CD4-positive, CD25-positive, alpha-beta regulatory T cell (primary cell): ENCODE measurements around the gene ZDHHC24. TPM values are rescaled to one million over a fixed set of nuclear protein-coding genes. Genes with fewer than 3 reads are reported as not detected.
"Not testable (repeated sequence)": the region's sequence is repeated elsewhere in the genome, so short reads cannot be mapped to it uniquely, and the experiment has no call there.

Experiments used
- ATAC-seq, 2 donors: fragments of 150-1000 bp; cut with Tn5 transposase; one replicate each; pipeline ENCODE4 v1.10.0; 2021; ENCODE audit warnings: low read depth in 2 of 2, moderate number of reproducible peaks in 2 of 2, moderate library complexity in 1 of 2
- DNase-seq, 3 donors: peaks; one replicate each; pipeline versions ENCODE4 v3.0.0 to v3.0.0-alpha.2; 2012 to 2022; ENCODE audit warnings: mixed read lengths in 1 of 3
- H3K27ac ChIP-seq: one replicate; pipeline ENCODE4 v1.7.0; 2013; ENCODE audit warnings: mild to moderate bottlenecking, low read length; ENCODE audit not compliant: insufficient read depth, poor library complexity, severe bottlenecking
- H3K27me3 ChIP-seq: one replicate; pipeline ENCODE4 v1.7.0; 2013; ENCODE audit warnings: low read length; ENCODE audit not compliant: control insufficient read depth, insufficient read depth
- H3K36me3 ChIP-seq: one replicate; pipeline ENCODE4 v1.7.0; 2013; ENCODE audit warnings: mild to moderate bottlenecking, low read length, moderate library complexity; ENCODE audit not compliant: control insufficient read depth, insufficient read depth
- H3K4me1 ChIP-seq: 2 replicates; pipeline ENCODE4 v1.7.0; 2013; ENCODE audit warnings: mild to moderate bottlenecking, low read length; ENCODE audit not compliant: insufficient read depth, control insufficient read depth, poor library complexity, severe bottlenecking
- H3K4me3 ChIP-seq: one replicate; pipeline ENCODE4 v1.7.0; 2013; ENCODE audit warnings: low read depth, mild to moderate bottlenecking, low read length, moderate library complexity
- H3K9me3 ChIP-seq, 2 experiments: 1 replicate in 1 of 2; 2 replicates in 1 of 2; pipeline ENCODE4 v1.7.0; 2013; ENCODE audit warnings: low read length in 2 of 2, mild to moderate bottlenecking in 1 of 2, moderate library complexity in 1 of 2; ENCODE audit not compliant: control insufficient read depth in 2 of 2
- H3K27ac Mint-ChIP-seq, 3 donors: one replicate each; pipeline ENCODE4 v1.8.0; 2020 to 2022; ENCODE audit warnings: mild to moderate bottlenecking in 3 of 3, mixed read lengths in 3 of 3, moderate library complexity in 2 of 3
- H3K27me3 Mint-ChIP-seq: one replicate; pipeline ENCODE4 v1.8.0; 2022; ENCODE audit warnings: mild to moderate bottlenecking, mixed read lengths
- H3K36me3 Mint-ChIP-seq: one replicate; pipeline ENCODE4 v1.8.0; 2020; ENCODE audit warnings: mixed read lengths
- H3K4me1 Mint-ChIP-seq, 4 donors: one replicate each; pipeline ENCODE4 v1.8.0; 2020 to 2022; ENCODE audit warnings: mixed read lengths in 4 of 4, mild to moderate bottlenecking in 1 of 4
- H3K4me3 Mint-ChIP-seq, 4 donors: one replicate each; pipeline ENCODE4 v1.8.0; 2020 to 2022; ENCODE audit warnings: mild to moderate bottlenecking in 4 of 4, mixed read lengths in 4 of 4, moderate library complexity in 3 of 4
- H3K9me3 Mint-ChIP-seq, 7 donors: one replicate each; pipeline ENCODE4 v1.8.0; 2020 to 2022; ENCODE audit warnings: mixed read lengths in 7 of 7, mild to moderate bottlenecking in 3 of 7, moderate library complexity in 2 of 7
- polyA plus RNA-seq, 4 donors: library from polyadenylated mRNA; unstranded; fragments of 300-500 nt; fragmentation: Illumina TruSeq; gene quantifications; one replicate each; pipeline ENCODE4 v1.2.3, GENCODE V29; 2021
- total RNA-seq: library from RNA; stranded (reverse); gene quantifications from one replicate; pipeline ENCODE4 v1.2.3, GENCODE V29; 2022

The ZDHHC24 gene
- total and polyA plus RNA-seq, 5 donors from 2014 or later = 14.1 to 20.6 (median 15.3) TPM

- not testable (repeated sequence) for H3K27me3 ChIP-seq, H3K27me3 Mint-ChIP-seq, H3K4me3 ChIP-seq, H3K9me3 ChIP-seq, DNase-seq, H3K9me3 Mint-ChIP-seq, H3K4me3 Mint-ChIP-seq, H3K36me3 Mint-ChIP-seq, H3K27ac Mint-ChIP-seq, ATAC-seq, H3K27ac ChIP-seq, H3K36me3 ChIP-seq
- peaks cover 0 to 21% (median 9%) of the 10 kb centered on the region in 4 donors for H3K4me1 Mint-ChIP-seq
- H3K4me1 ChIP-seq = peaks cover 11% of the 10 kb centered on the region
Observed at GRCh38 chr11:66589315-66589714, 43.5 kb upstream of the ZDHHC24 start.

DNA sequence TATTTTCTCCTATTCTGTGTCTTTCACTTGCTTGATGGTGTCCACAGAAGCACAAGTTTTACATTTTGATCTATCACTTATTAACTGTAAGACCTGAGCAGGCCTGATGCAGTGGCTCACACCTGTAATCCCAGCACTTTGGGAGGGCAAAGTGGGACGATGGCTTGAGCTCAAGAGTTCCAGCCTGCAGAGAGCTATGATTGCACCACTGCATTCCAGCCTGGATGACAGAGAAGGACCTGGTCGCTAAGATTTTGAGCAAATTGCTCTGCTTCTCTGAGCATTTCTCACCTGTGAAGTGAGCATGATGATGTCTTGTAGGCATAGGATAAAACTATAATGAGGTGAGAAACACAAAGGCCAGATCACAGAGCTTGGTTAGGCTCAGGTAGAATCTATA, 40.3 kb upstream of the ZDHHC24 start:
- H3K27ac Mint-ChIP-seq = no peak overlapping the region
- Histone ChIP-seq H3K9me3 (peaks cover 0 to 10% of the 10 kb centered on the region in 2 experiments), H3K36me3 (no peaks in the 10 kb centered on the region), H3K4me1 (no peaks in the 10 kb centered on the region), H3K27me3 (no peaks in the 10 kb centered on the region), H3K4me3 (no peak overlapping the region), H3K27ac (no peak overlapping the region)
- no peak overlapping the region for H3K4me3 Mint-ChIP-seq
- peaks cover 4% of the 10 kb centered on the region for H3K27me3 Mint-ChIP-seq
- no peaks in the 10 kb centered on the region for H3K36me3 Mint-ChIP-seq
- DNase-seq = no peak
- no peaks in the 10 kb centered on the region for H3K4me1 Mint-ChIP-seq
- peaks cover 0 to 8% (median 0%) of the 10 kb centered on the region in 7 donors for H3K9me3 Mint-ChIP-seq
- ATAC-seq = no peak

DNA sequence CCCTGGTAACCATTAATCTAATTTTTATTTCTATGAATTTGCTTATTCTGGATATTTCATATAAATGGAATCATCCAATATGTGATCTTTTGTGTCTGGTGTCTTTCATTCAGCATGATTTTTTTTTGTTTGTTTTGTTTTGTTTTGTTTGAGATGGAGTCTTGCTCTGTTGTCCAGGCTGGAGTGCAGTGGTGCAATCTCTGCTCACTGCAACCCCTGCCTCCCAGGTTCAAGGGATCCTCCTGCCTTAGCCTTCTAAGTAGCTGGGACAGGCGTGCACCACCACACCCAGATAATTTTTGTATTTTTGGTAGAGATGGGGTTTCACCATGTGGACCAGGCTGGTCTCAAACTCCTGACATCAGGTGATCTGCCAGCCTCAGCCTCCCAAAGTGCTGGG, 39.6 kb upstream of the ZDHHC24 start:
- H3K27ac Mint-ChIP-seq, H3K4me1 Mint-ChIP-seq, H3K27me3 Mint-ChIP-seq: not testable (repeated sequence)

DNA sequence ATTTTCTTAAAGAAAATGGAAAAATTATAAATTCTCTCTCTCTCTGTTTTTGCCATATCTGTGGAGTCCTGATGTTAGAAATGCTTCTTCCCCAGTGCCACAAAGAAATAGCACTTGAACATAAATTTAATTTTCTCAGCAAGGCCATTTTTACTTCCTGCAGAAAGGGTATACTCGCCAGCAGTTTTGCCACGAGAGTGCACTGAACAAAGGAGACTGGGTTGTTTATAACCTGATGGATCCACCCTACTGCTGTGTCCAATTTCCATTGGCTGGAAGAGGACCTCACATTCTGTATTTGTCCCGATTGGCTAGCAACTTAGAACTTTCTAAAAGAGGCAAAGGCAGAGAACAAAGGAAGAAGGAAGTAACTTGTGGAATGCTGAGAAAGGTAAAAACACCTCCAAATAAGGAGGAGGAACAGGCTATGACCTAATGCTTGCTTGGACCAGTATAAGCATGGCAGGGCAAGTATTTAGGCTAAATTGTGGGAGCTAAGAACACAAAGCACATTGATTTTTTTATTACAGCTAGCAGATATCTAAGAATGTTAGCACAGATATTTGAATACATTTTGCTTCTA, 36.8 kb upstream of the ZDHHC24 start:
- H3K36me3 Mint-ChIP-seq, DNase-seq, H3K4me3 ChIP-seq, H3K4me1 ChIP-seq, H3K9me3 ChIP-seq, H3K4me3 Mint-ChIP-seq, H3K36me3 ChIP-seq, H3K9me3 Mint-ChIP-seq, ATAC-seq, H3K27ac Mint-ChIP-seq, H3K27ac ChIP-seq, H3K4me1 Mint-ChIP-seq, H3K27me3 ChIP-seq: not testable (repeated sequence)
- peaks cover 17% of the 10 kb centered on the region for H3K27me3 Mint-ChIP-seq

More for the DNA sequence above, 39.6 kb upstream of the ZDHHC24 start:
- not testable (repeated sequence) for H3K9me3 ChIP-seq, H3K27ac ChIP-seq, H3K36me3 Mint-ChIP-seq, H3K4me1 ChIP-seq, ATAC-seq, H3K4me3 Mint-ChIP-seq, H3K4me3 ChIP-seq, H3K9me3 Mint-ChIP-seq, H3K36me3 ChIP-seq, H3K27me3 ChIP-seq, DNase-seq

- peaks cover 0 to 10% of the 10 kb centered on the region in 2 experiments for H3K9me3 ChIP-seq
- H3K27ac ChIP-seq = no peak overlapping the region
- Mint-ChIP-seq H3K4me1 (peaks cover 0 to 8% (median 0%) of the 10 kb centered on the region in 4 donors), H3K27me3 (peaks cover 18% of the 10 kb centered on the region), H3K36me3 (no peaks in the 10 kb centered on the region), H3K27ac (no peak overlapping the region), H3K4me3 (no peak overlapping the region), H3K9me3 (peaks cover 0 to 8% (median 0%) of the 10 kb centered on the region in 7 donors)
- H3K4me1 ChIP-seq = peaks cover 4% of the 10 kb centered on the region
- H3K36me3 ChIP-seq = no peaks in the 10 kb centered on the region
- no peak for ATAC-seq
- no peak overlapping the region for H3K4me3 ChIP-seq
- DNase-seq = no peak
- no peaks in the 10 kb centered on the region for H3K27me3 ChIP-seq
Observed at GRCh38 chr11:66581261-66581660, 35.4 kb upstream of the ZDHHC24 start.

DNA sequence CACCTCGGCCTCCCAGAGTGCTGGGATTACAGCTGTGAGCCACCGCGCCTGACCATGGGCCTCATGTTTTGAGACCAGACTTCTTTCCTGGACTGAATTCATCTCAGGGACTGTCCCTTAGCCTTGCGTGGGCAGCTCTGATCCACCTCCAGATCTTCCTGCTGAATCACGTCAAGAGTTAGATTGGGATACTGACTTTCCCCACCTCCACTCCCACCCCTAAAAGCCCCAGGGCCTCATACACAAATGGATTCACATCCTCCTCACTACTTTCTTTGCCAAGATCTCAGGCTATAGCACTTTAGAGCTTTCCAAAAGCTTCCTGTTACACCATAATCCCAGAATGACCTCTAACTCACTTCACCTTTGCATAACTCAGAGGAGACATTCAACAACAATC, 35.0 kb upstream of the ZDHHC24 start:
- no peak overlapping the region for H3K4me3 Mint-ChIP-seq
- H3K27ac Mint-ChIP-seq = no peak overlapping the region
- peaks cover 0 to 8% (median 0%) of the 10 kb centered on the region in 4 donors for H3K4me1 Mint-ChIP-seq
- no peaks in the 10 kb centered on the region for H3K36me3 ChIP-seq
- DNase-seq (no peak), ATAC-seq (no peak)
- H3K4me3 ChIP-seq = no peak overlapping the region
- no peak overlapping the region for H3K27ac ChIP-seq
- H3K27me3 ChIP-seq = no peaks in the 10 kb centered on the region
- H3K9me3 Mint-ChIP-seq = peaks cover 0 to 8% (median 0%) of the 10 kb centered on the region in 7 donors
- H3K4me1 ChIP-seq = peaks cover 4% of the 10 kb centered on the region
- H3K9me3 ChIP-seq = peaks cover 0 to 10% of the 10 kb centered on the region in 2 experiments
- no peaks in the 10 kb centered on the region for H3K36me3 Mint-ChIP-seq
- H3K27me3 Mint-ChIP-seq = peaks cover 22% of the 10 kb centered on the region

DNA sequence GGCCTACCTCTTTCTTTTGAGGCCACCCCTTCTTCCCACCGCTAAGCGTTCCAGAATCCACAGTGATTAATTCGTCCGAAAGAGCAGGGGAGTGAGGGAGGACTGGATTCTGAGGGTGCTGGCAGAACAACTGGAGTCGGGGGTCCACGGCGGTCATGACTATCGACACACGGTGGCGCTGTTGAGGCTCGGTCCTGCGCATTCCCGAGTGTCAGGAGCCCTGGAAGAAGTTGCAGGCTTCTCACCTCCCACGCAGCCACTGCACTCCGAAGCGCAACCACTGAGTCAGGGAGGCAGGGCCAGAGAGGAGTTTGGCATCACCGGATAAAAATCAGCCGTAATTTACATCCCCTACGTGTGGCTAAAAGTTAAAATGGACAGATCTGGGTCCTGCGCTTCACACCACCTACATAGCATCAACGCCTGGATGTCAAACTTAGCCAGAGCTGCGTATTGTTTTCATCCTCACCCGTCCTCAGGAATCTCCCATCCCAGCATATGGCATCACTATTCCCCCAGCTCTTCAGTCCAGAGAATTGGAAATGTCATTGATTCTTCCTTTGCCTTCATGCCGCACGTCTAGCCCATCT, 33.3 kb upstream of the ZDHHC24 start:
- DNase-seq (peak; percentile 53 to 64 (median 63)), ATAC-seq (peak; percentile 57 to 60)

DNA sequence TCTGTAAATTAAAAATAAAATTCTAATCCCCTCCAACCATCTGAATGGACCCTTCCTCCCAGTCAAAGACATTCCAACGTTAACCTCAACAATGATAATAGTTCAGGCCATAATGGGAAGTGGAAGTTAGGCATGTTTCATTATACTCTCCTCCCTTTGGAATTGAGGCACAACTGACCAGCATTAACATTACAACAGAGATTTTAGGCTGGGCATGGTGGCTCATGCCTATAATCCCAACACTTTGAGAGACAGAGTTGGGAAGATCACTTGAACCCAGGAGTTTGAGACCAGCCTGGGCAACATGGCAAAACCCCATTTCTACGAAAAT, 25.0 kb upstream of the ZDHHC24 start:
- H3K4me3 ChIP-seq = no peak overlapping the region
- Mint-ChIP-seq H3K4me1 (peaks cover 0 to 13% (median 1%) of the 10 kb centered on the region in 4 donors), H3K27me3 (peaks cover 37% of the 10 kb centered on the region), H3K4me3 (no peak overlapping the region), H3K9me3 (peaks cover 0 to 4% (median 0%) of the 10 kb centered on the region in 7 donors), H3K27ac (peak overlapping the region in 1 of 3 donors; percentile 23), H3K36me3 (no peaks in the 10 kb centered on the region)
- H3K27me3 ChIP-seq = no peaks in the 10 kb centered on the region
- H3K4me1 ChIP-seq = peaks cover 12% of the 10 kb centered on the region
- H3K36me3 ChIP-seq = no peaks in the 10 kb centered on the region
- H3K27ac ChIP-seq = no peak overlapping the region
- H3K9me3 ChIP-seq = no peaks in the 10 kb centered on the region
- ATAC-seq (no peak), DNase-seq (no peak)

More for the DNA sequence above, 33.3 kb upstream of the ZDHHC24 start:
- H3K4me3 ChIP-seq = no peak overlapping the region
- H3K27ac ChIP-seq = no peak overlapping the region
- H3K36me3 ChIP-seq = no peaks in the 10 kb centered on the region
- Mint-ChIP-seq H3K27ac (peak overlapping the region in 1 of 3 donors; percentile 52), H3K4me3 (no peak overlapping the region), H3K36me3 (no peaks in the 10 kb centered on the region), H3K4me1 (peaks cover 0 to 8% (median 0%) of the 10 kb centered on the region in 4 donors), H3K27me3 (peaks cover 39% of the 10 kb centered on the region), H3K9me3 (peaks cover 0 to 8% (median 0%) of the 10 kb centered on the region in 7 donors)
- peaks cover 0 to 10% of the 10 kb centered on the region in 2 experiments for H3K9me3 ChIP-seq
- no peaks in the 10 kb centered on the region for H3K27me3 ChIP-seq
- peaks cover 4% of the 10 kb centered on the region for H3K4me1 ChIP-seq
